ENCODE data around the gene ZBTB46.

- TF ChIP-seq CTCF (IDR thresholded peaks at IDR 0.05) = no peak
- no peak for TF ChIP-seq POLR2A (IDR thresholded peaks at IDR 0.05)
Observed at GRCh38 chr20:63843778-63844177, 12.7 kb upstream of the ZBTB46 start.
